HL-60/S4 (cell line): ENCODE data around the gene FOXO4.

Experiments
- in situ Hi-C: fragments of 300-500 bp; cut with MboI; formaldehyde crosslinking; loops from 2 replicates; pipeline ENCODE4 v1.14.3; 2022; ENCODE audit warnings: low sequenced_read_pairs

Gene FOXO4

GRCh38 chrX:71131510-71131909 lies 35.9 kb downstream of the FOXO4 start:
- in situ Hi-C loops = no loop called here

- in situ Hi-C loops = no loop called here
Observed at GRCh38 chrX:71140440-71140839, 44.8 kb downstream of the FOXO4 start.

- in situ Hi-C loops = no loop called here
Observed at GRCh38 chrX:71143508-71143907, 47.9 kb downstream of the FOXO4 start.

- in situ Hi-C loops = no loop called here
Observed at GRCh38 chrX:71144651-71145050, 49.0 kb downstream of the FOXO4 start, which contains the start of gene NLGN3. Gene NLGN3 (plus strand): TSS chrX:71144841. CDS start chrX:71147750, 2,909 bp downstream.

GRCh38 chrX:71147496-71148277 lies 52.0 kb downstream of the FOXO4 start:
- in situ Hi-C loops = no loop called here

GRCh38 chrX:71148278-71148663 lies 52.6 kb downstream of the FOXO4 start:
- in situ Hi-C loops = no loop called here

GRCh38 chrX:71151366-71151765 lies 55.7 kb downstream of the FOXO4 start:
- in situ Hi-C loops = no loop called here
